HG03469 (cell line): Measurements from ENCODE around the gene LMO7.

ENCODE experiments used
- ATAC-seq: cut with Tn5 transposase; IDR thresholded peaks from one replicate; pipeline ENCODE4 v1.9.1; 2021; ENCODE audit warnings: mild to moderate bottlenecking, moderate library complexity, moderate number of reproducible peaks; ENCODE audit not compliant: unreplicated experiment

LMO7 gene

GRCh38 chr13:75831389-75831788, 195.3 kb downstream of the LMO7 start:
- ATAC-seq, result no peak

GRCh38 chr13:75832812-75833211, 196.7 kb downstream of the LMO7 start:
- no peak for ATAC-seq

GRCh38 chr13:75836441-75836840, 200.3 kb downstream of the LMO7 start:
- no peak for ATAC-seq

GRCh38 chr13:75838366-75839005, 202.4 kb downstream of the LMO7 start:
- ATAC-seq, result no peak

- ATAC-seq, result no peak
These were observed 203.3 kb downstream of the LMO7 start for GRCh38 chr13:75839406-75839805.

GRCh38 chr13:75841905-75842304, 205.8 kb downstream of the LMO7 start:
- no peak for ATAC-seq

GRCh38 chr13:75843074-75843473, 206.9 kb downstream of the LMO7 start:
- no peak for ATAC-seq

- ATAC-seq, result no peak
These were observed 207.9 kb downstream of the LMO7 start for GRCh38 chr13:75843991-75844390.

- peak; percentile 54 for ATAC-seq
These were observed 211.5 kb downstream of the LMO7 start for GRCh38 chr13:75847588-75847987.

- ATAC-seq, result no peak
These were observed 214.8 kb downstream of the LMO7 start for GRCh38 chr13:75850916-75851315.

GRCh38 chr13:75855216-75855615, 219.1 kb downstream of the LMO7 start:
- no peak for ATAC-seq

- ATAC-seq, result no peak
These were observed 219.7 kb downstream of the LMO7 start for GRCh38 chr13:75855847-75856246.

GRCh38 chr13:75857291-75857690, 221.2 kb downstream of the LMO7 start:
- no peak for ATAC-seq

GRCh38 chr13:75860935-75861334, 224.8 kb downstream of the LMO7 start:
- no peak for ATAC-seq

- no peak for ATAC-seq
These were observed 225.7 kb downstream of the LMO7 start for GRCh38 chr13:75861786-75862185.

- no peak for ATAC-seq
These were observed 228.6 kb downstream of the LMO7 start for GRCh38 chr13:75864718-75865117.

- no peak for ATAC-seq
These were observed 231.4 kb downstream of the LMO7 start for GRCh38 chr13:75867379-75868117.

- ATAC-seq, result no peak
These were observed 233.9 kb downstream of the LMO7 start for GRCh38 chr13:75869981-75870380.

GRCh38 chr13:75870397-75870903, 234.3 kb downstream of the LMO7 start:
- ATAC-seq, result no peak

- no peak for ATAC-seq
These were observed 234.9 kb downstream of the LMO7 start for GRCh38 chr13:75871059-75871458.

- no peak for ATAC-seq
These were observed 236.8 kb downstream of the LMO7 start for GRCh38 chr13:75872980-75873379.

- no peak for ATAC-seq
These were observed 237.4 kb downstream of the LMO7 start for GRCh38 chr13:75873494-75873893.
